ENCODE results near the gene USP3.

DNA sequence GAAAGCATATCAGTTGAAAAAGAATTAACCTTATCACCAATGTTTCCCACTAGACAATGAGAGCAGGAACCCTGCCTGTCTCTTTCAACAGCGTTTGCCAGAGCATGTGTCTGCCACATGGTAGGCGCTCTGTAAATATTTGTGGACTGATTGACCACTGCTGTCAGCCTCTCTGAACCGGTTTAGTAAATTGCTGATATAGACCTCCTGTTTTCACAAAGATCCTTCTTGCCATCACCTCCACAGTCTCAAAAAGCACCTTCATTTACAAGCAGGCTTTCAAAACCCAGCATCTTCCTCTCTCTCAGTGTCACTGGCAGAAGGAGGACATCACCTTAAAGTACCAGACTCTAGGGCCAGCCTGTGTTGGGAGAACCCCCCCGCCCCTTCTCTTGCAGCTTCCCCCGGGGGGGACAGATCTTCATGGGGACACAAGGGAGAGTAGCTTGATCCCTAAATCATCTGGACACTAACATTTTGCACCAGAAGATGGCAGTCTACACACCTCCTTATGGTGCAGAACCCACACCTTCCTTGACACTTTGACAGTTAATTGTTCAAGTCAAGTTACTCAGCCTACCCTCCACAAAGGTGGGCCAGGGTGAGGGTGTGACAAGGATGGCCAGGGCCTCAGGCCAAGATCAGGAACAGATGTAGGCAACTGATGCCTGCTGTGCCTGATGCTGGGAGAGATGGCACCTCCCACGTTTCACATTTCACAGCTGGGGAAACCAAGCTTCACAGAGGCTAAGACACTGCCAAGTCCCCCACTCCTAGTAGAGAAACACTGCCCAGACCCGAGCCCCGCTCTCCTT, 37.8 kb upstream of the USP3 start:
- TF ChIP-seq DMAP1 (CRISPR knock-in tag; IDR thresholded peaks at IDR 0.05) (no peak), ETV5 (CRISPR knock-in tag; IDR thresholded peaks at IDR 0.05; ENCODE audit: borderline replicate concordance) (peak; percentile 28; the same call in 1 of the 2 replicates), PHF21A (CRISPR knock-in tag; IDR thresholded peaks at IDR 0.05) (peak; percentile 76; the same call in 1 of the 2 replicates), RAD51 (IDR thresholded peaks at IDR 0.05; ENCODE audit: borderline replicate concordance) (no peak), SMARCC2 (IDR thresholded peaks at IDR 0.05) (no peak), ARNTL (CRISPR knock-in tag; IDR thresholded peaks at IDR 0.05) (0 out of 2 replicates have a peak, but pooled peaks have one; percentile 58)

Data from HepG2 (cell line).